ENCODE data around the gene SMIM32.

The SMIM32 gene

DNA sequence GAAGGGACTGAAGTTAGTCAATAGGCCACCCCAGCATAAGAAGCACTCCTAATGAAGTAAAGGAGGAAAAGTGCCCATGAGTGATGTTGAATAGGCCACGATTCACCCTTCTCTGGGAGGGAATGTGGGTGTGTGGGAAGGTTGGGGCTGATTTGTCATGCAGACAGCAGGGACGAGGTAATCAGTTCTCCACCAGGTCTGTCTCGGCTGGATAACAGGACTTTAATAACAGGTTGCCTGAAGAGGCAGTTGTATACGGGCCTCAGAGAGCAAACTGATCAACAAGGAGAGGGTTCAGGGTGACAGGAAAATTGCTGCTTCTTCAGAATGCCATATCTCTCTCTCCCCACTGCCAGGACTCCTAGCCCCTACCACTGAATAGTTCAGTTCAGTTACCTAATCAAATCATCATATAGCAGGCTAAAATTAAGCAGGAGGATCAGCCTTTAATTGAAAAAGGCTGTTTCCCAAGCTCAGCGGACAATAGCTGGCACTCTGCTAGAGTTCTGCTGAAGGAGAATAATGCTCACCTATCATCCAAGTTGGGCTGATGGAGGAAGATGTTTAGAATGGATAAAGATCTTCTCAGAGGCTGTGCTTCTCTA, 43.6 kb upstream of the SMIM32 start:
- no peaks in the 10 kb centered on the region for H3F3A ChIP-seq (ENCODE audit: insufficient read depth, low read length)
- H3K9ac ChIP-seq (ENCODE audit: low read length) = no peak overlapping the region
- H3K9me3 ChIP-seq (replicated peaks; ENCODE audit: insufficient read depth, low read length) = no peaks in the 10 kb centered on the region
- H4K20me1 ChIP-seq (ENCODE audit: insufficient read depth, low read length) = no peaks in the 10 kb centered on the region
- TF ChIP-seq EZH2 (optimal IDR thresholded peaks at IDR 0.05; ENCODE audit: low read depth, low read length) (no peak), EZH2phosphoT487 (IDR thresholded peaks at IDR 0.05; ENCODE audit: low read length) (no peak)
- TF ChIP-seq, protein P1, sequence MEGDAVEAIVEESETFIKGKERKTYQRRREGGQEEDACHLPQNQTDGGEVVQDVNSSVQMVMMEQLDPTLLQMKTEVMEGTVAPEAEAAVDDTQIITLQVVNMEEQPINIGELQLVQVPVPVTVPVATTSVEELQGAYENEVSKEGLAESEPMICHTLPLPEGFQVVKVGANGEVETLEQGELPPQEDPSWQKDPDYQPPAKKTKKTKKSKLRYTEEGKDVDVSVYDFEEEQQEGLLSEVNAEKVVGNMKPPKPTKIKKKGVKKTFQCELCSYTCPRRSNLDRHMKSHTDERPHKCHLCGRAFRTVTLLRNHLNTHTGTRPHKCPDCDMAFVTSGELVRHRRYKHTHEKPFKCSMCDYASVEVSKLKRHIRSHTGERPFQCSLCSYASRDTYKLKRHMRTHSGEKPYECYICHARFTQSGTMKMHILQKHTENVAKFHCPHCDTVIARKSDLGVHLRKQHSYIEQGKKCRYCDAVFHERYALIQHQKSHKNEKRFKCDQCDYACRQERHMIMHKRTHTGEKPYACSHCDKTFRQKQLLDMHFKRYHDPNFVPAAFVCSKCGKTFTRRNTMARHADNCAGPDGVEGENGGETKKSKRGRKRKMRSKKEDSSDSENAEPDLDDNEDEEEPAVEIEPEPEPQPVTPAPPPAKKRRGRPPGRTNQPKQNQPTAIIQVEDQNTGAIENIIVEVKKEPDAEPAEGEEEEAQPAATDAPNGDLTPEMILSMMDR (IDR thresholded peaks at IDR 0.05; ENCODE audit: low read length) = no peak
- no peaks in the 10 kb centered on the region for H3K79me2 ChIP-seq (ENCODE audit: low read length)
- H3K27me3 ChIP-seq (replicated peaks; ENCODE audit: insufficient read depth, low read length) = no peaks in the 10 kb centered on the region
- no peaks in the 10 kb centered on the region for H3K9me2 ChIP-seq (replicated peaks; ENCODE audit: insufficient read depth, low read length)
- DNase-seq = no peak
- no peaks in the 10 kb centered on the region for H3K36me3 ChIP-seq (replicated peaks; ENCODE audit: insufficient read depth, low read length)
- H3K4me3 ChIP-seq (ENCODE audit: low read length) = no peak overlapping the region
- no peak overlapping the region for H2AFZ ChIP-seq (ENCODE audit: low read length)
- peaks cover 7% of the 10 kb centered on the region for H3K4me1 ChIP-seq (ENCODE audit: low read length)
- H3K4me2 ChIP-seq (ENCODE audit: low read depth, low read length) = no peak overlapping the region
- H3K27ac ChIP-seq (ENCODE audit: low read length) = no peak overlapping the region

- H3K4me2 ChIP-seq (ENCODE audit: low read depth, low read length) = no peak overlapping the region
- H3K4me3 ChIP-seq (ENCODE audit: low read length) = no peak overlapping the region
- no peaks in the 10 kb centered on the region for H4K20me1 ChIP-seq (ENCODE audit: insufficient read depth, low read length)
- no peaks in the 10 kb centered on the region for H3K4me1 ChIP-seq (ENCODE audit: low read length)
- no peaks in the 10 kb centered on the region for H3K36me3 ChIP-seq (replicated peaks; ENCODE audit: insufficient read depth, low read length)
- no peak for DNase-seq
- H3K79me2 ChIP-seq (ENCODE audit: low read length) = no peaks in the 10 kb centered on the region
- no peaks in the 10 kb centered on the region for H3K9me2 ChIP-seq (replicated peaks; ENCODE audit: insufficient read depth, low read length)
- no peak overlapping the region for H3K27ac ChIP-seq (ENCODE audit: low read length)
- TF ChIP-seq EZH2 (optimal IDR thresholded peaks at IDR 0.05; ENCODE audit: low read depth, low read length) (no peak), EZH2phosphoT487 (IDR thresholded peaks at IDR 0.05; ENCODE audit: low read length) (no peak)
- TF ChIP-seq, protein P1 (IDR thresholded peaks at IDR 0.05; ENCODE audit: low read length) = no peak
- no peaks in the 10 kb centered on the region for H3K27me3 ChIP-seq (replicated peaks; ENCODE audit: insufficient read depth, low read length)
- H3K9ac ChIP-seq (ENCODE audit: low read length) = no peak overlapping the region
- H3F3A ChIP-seq (ENCODE audit: insufficient read depth, low read length) = no peaks in the 10 kb centered on the region
- H2AFZ ChIP-seq (ENCODE audit: low read length) = no peak overlapping the region
- no peaks in the 10 kb centered on the region for H3K9me3 ChIP-seq (replicated peaks; ENCODE audit: insufficient read depth, low read length)
Measured at GRCh38 chr5:136235321-136235720, 42.4 kb upstream of the SMIM32 start.

GRCh38 chr5:136232316-136232715, 39.4 kb upstream of the SMIM32 start:
- DNase-seq = no peak
- Histone ChIP-seq H3K27me3 (replicated peaks; ENCODE audit: insufficient read depth, low read length) (no peaks in the 10 kb centered on the region), H3F3A (ENCODE audit: insufficient read depth, low read length) (no peaks in the 10 kb centered on the region), H3K4me2 (ENCODE audit: low read depth, low read length) (no peak overlapping the region), H3K9me2 (replicated peaks; ENCODE audit: insufficient read depth, low read length) (no peaks in the 10 kb centered on the region), H3K36me3 (replicated peaks; ENCODE audit: insufficient read depth, low read length) (no peaks in the 10 kb centered on the region), H3K79me2 (ENCODE audit: low read length) (no peaks in the 10 kb centered on the region), H4K20me1 (ENCODE audit: insufficient read depth, low read length) (no peaks in the 10 kb centered on the region), H3K9ac (ENCODE audit: low read length) (no peak overlapping the region), H3K27ac (ENCODE audit: low read length) (no peak overlapping the region), H3K4me3 (ENCODE audit: low read length) (no peak overlapping the region), H3K4me1 (ENCODE audit: low read length) (no peaks in the 10 kb centered on the region), H3K9me3 (replicated peaks; ENCODE audit: insufficient read depth, low read length) (no peaks in the 10 kb centered on the region), H2AFZ (ENCODE audit: low read length) (no peak overlapping the region)
- TF ChIP-seq EZH2 (optimal IDR thresholded peaks at IDR 0.05; ENCODE audit: low read depth, low read length) (no peak), EZH2phosphoT487 (IDR thresholded peaks at IDR 0.05; ENCODE audit: low read length) (no peak)
- TF ChIP-seq, protein P1 (IDR thresholded peaks at IDR 0.05; ENCODE audit: low read length) = no peak
